HCT116 (cell line): ENCODE results near the gene MPHOSPH6. TPM values are rescaled to one million over a fixed set of nuclear protein-coding genes. Genes with fewer than 3 reads are reported as not detected.

ENCODE experiments used
- ATAC-seq: fragments of 200-7000 bp; cut with Tn5 transposase; 2 replicates; pipeline ENCODE4 v1.9.1; 2020; ENCODE audit warnings: mild to moderate bottlenecking, moderate library complexity
- BruUV-seq: library from RNA; stranded (reverse); fragments of 400-500 nt; replicated peaks from 2 replicates; lab custom pipeline; 2021; lab: Mats Ljungman, UMichigan
- CTCF ChIA-PET: fragments of 300-600 bp; sonication (Branson Sonifier 250); formaldehyde crosslinking; loops from one replicate; lab custom pipeline; 2021; ENCODE audit warnings: antibody characterized with exemption; lab: Charles Lee
- POLR2A ChIA-PET: fragments of 300-600, 350-600 bp; sonication (Branson Sonifier 250); formaldehyde crosslinking; loops from one replicate; lab custom pipeline; 2021; ENCODE audit warnings: antibody characterized with exemption; lab: Charles Lee
- RAD21 ChIA-PET, 2 experiments: fragments of 300-600 bp; sonication (Branson Sonifier 250); formaldehyde crosslinking; loops; one replicate each; lab custom pipeline; 2023; ENCODE audit warnings: low total read pairs in 2 of 2; ENCODE audit not compliant: uncharacterized antibody in 2 of 2, unreplicated experiment in 2 of 2, low non-redundant PET in 1 of 2; lab: Charles Lee
- DNase-seq: peaks from one replicate; pipeline ENCODE4 v3.0.0-alpha.2; 2010; ENCODE audit warnings: low read depth, low spot score
- H2AFZ ChIP-seq: fragments of 200-600 bp; shearing (Covaris generic), sonication (generic); 2 replicates; pipeline ENCODE4 v1.6.1; 2017; ENCODE audit warnings: low read depth, mixed run types, mixed read lengths, antibody characterized with exemption, low read length; ENCODE audit not compliant: poor library complexity, severe bottlenecking
- H3K27ac ChIP-seq: 2 replicates; pipeline ENCODE4 v1.5.1; 2012; ENCODE audit warnings: low read depth, low read length
- H3K27me3 ChIP-seq: fragments of 200-600 bp; sonication (generic); 2 replicates; pipeline ENCODE4 v1.6.1; 2016; ENCODE audit warnings: mixed run types, low read length, mixed read lengths; ENCODE audit not compliant: insufficient read depth
- H3K36me3 ChIP-seq, 2 experiments: fragments of 200-500 bp in 1 of 2; fragments of 200-600 bp in 1 of 2; sonication (Bioruptor generic) in 1 of 2; sonication (generic) in 1 of 2; 2 replicates each; pipeline versions ENCODE4 v1.5.1 to v1.6.1; 2014 to 2016; ENCODE audit warnings: low read length in 2 of 2, inconsistent platforms in 1 of 2, mixed read lengths in 1 of 2, mixed run types in 1 of 2; ENCODE audit not compliant: insufficient read depth in 2 of 2, control insufficient read depth in 1 of 2
- H3K4me1 ChIP-seq, 2 experiments: fragments of 200-600 bp in 1 of 2; sonication (generic) in 1 of 2; 2 replicates each; pipeline versions ENCODE4 v1.5.1 to v1.6.1; 2012 to 2017; ENCODE audit warnings: low read length in 2 of 2, inconsistent platforms in 1 of 2, mild to moderate bottlenecking in 1 of 2, mixed read lengths in 1 of 2, mixed run types in 1 of 2, moderate library complexity in 1 of 2; ENCODE audit not compliant: insufficient read depth in 2 of 2, control insufficient read depth in 1 of 2
- H3K4me2 ChIP-seq: fragments of 200-600 bp; sonication (generic); 2 replicates; pipeline ENCODE4 v1.6.1; 2017; ENCODE audit warnings: mixed run types, low read length, mixed read lengths
- H3K4me3 ChIP-seq, 2 experiments: fragments of 200-600 bp in 1 of 2; sonication (generic) in 1 of 2; replicated peaks in 1 of 2; 2 replicates each; pipeline ENCODE4 v1.5.1; 2011 to 2016; ENCODE audit warnings: low read length in 2 of 2, control low read depth in 1 of 2, low read depth in 1 of 2, mild to moderate bottlenecking in 1 of 2, mixed read lengths in 1 of 2, mixed run types in 1 of 2
- H3K79me2 ChIP-seq: fragments of 200-600 bp; sonication (generic); 2 replicates; pipeline ENCODE4 v1.6.1; 2017; ENCODE audit warnings: mild to moderate bottlenecking, mixed run types, low read length, moderate library complexity, mixed read lengths; ENCODE audit not compliant: insufficient read depth
- H3K9ac ChIP-seq: fragments of 200-600 bp; sonication (generic); 2 replicates; pipeline ENCODE4 v1.6.1; 2016; ENCODE audit warnings: low read length, mixed read lengths
- H3K9me2 ChIP-seq: fragments of 200-600 bp; sonication (generic), shearing (Covaris generic); 2 replicates; pipeline ENCODE4 v1.6.1; 2017; ENCODE audit warnings: mixed run types, mild to moderate bottlenecking, moderate library complexity; ENCODE audit not compliant: insufficient read depth
- H3K9me3 ChIP-seq, 2 experiments: fragments of 200-500 bp in 1 of 2; fragments of 200-600 bp in 1 of 2; sonication (Bioruptor generic) in 1 of 2; sonication (generic) in 1 of 2; 2 replicates each; pipeline ENCODE4 v1.6.1; 2014 to 2017; ENCODE audit warnings: low read length in 2 of 2, mixed read lengths in 2 of 2, inconsistent platforms in 1 of 2, low read depth in 1 of 2, mild to moderate bottlenecking in 1 of 2, mixed run types in 1 of 2, moderate library complexity in 1 of 2; ENCODE audit not compliant: control insufficient read depth in 1 of 2, insufficient read depth in 1 of 2
- H4K20me1 ChIP-seq: fragments of 200-600 bp; sonication (generic), shearing (Covaris generic); 2 replicates; pipeline ENCODE4 v1.6.1; 2017; ENCODE audit warnings: mixed run types, mild to moderate bottlenecking, moderate library complexity; ENCODE audit not compliant: insufficient read depth
- CEBPB ChIP-seq: IDR thresholded peaks from 2 replicates; pipeline ENCODE4 v1.6.1; 2012; ENCODE audit warnings: low read depth
- EZH2 ChIP-seq: fragments of 200-600 bp; sonication (generic); IDR thresholded peaks from 2 replicates; pipeline ENCODE4 v1.6.1; 2017; ENCODE audit warnings: antibody characterized with exemption, mixed run types
- FOSL1 ChIP-seq: IDR thresholded peaks from 2 replicates; pipeline ENCODE4 v1.6.1; 2012; ENCODE audit warnings: low read depth
- RAD21 ChIP-seq: IDR thresholded peaks from 2 replicates; pipeline ENCODE4 v1.6.1; 2012; ENCODE audit warnings: low read depth, mild to moderate bottlenecking
- REST ChIP-seq: IDR thresholded peaks from 2 replicates; pipeline ENCODE4 v1.6.1; 2012; ENCODE audit warnings: low read depth
- SRF ChIP-seq: IDR thresholded peaks from 2 replicates; pipeline ENCODE4 v1.6.1; 2012; ENCODE audit warnings: low read depth
- intact Hi-C: fragments of 100-400 bp; cut with micrococcal nuclease; formaldehyde crosslinking; loops from 2 replicates; pipeline ENCODE4 v1.10.0; 2022
- total RNA-seq: library from RNA; stranded (reverse); gene quantifications from one replicate; pipeline ENCODE4 v1.2.1, GENCODE V29; 2021; ENCODE audit not compliant: unreplicated experiment
- TF ChIP-seq, protein P1 (sequence below), 3 experiments: fragments of 200-600 bp in 1 of 3; sonication (generic) in 1 of 3; IDR thresholded peaks in 2 of 3; conservative IDR thresholded peaks in 1 of 3; 2 replicates each; pipeline ENCODE4 v1.5.1; 2012 to 2017; ENCODE audit warnings: low read depth in 2 of 3, low read length in 2 of 3, antibody characterized with exemption in 1 of 3, borderline replicate concordance in 1 of 3, control low read depth in 1 of 3, mild to moderate bottlenecking in 1 of 3, mixed read lengths in 1 of 3, mixed run types in 1 of 3, moderate library complexity in 1 of 3; ENCODE audit not compliant: insufficient read depth in 1 of 3

The MPHOSPH6 gene
- total RNA-seq, 1 experiment from 2014 or later = 52.2 TPM

DNA sequence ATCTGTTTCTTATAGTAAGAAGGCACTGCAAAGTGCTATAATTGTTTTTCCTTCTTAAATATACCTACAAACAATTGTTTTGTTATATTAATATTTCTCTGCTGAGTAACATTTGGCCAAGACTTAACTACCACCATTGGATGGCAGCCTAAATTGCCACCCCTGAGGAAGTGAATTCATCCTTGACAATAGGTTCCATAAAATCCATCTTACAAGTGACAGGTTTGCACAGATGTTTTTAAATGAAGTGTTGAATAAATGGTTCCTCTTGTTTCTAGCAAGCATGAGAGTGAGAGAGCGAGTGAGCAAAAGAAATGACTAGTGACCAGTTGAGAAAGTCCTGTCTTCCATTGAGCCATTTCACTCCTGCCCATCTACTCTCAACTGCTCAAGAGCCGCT is 8.3 kb upstream of the MPHOSPH6 start:
- Histone ChIP-seq H3K36me3 (no peaks in the 10 kb centered on the region), H3K4me1 (no peaks in the 10 kb centered on the region), H3K27ac (no peak overlapping the region), H3K9ac (no peak overlapping the region), H3K27me3 (peaks cover 78% of the 10 kb centered on the region), H3K9me3 (no peaks in the 10 kb centered on the region), H3K9me2 (no peaks in the 10 kb centered on the region), H4K20me1 (no peaks in the 10 kb centered on the region), H3K4me3 (no peak overlapping the region), H2AFZ (no peak overlapping the region), H3K4me2 (no peak overlapping the region), H3K79me2 (no peaks in the 10 kb centered on the region)
- TF ChIP-seq EZH2 (peak; percentile 90; the same call in 1 of the 2 replicates), REST (no peak), FOSL1 (no peak), RAD21 (no peak), SRF (no peak), CEBPB (no peak)
- TF ChIP-seq, protein P1, sequence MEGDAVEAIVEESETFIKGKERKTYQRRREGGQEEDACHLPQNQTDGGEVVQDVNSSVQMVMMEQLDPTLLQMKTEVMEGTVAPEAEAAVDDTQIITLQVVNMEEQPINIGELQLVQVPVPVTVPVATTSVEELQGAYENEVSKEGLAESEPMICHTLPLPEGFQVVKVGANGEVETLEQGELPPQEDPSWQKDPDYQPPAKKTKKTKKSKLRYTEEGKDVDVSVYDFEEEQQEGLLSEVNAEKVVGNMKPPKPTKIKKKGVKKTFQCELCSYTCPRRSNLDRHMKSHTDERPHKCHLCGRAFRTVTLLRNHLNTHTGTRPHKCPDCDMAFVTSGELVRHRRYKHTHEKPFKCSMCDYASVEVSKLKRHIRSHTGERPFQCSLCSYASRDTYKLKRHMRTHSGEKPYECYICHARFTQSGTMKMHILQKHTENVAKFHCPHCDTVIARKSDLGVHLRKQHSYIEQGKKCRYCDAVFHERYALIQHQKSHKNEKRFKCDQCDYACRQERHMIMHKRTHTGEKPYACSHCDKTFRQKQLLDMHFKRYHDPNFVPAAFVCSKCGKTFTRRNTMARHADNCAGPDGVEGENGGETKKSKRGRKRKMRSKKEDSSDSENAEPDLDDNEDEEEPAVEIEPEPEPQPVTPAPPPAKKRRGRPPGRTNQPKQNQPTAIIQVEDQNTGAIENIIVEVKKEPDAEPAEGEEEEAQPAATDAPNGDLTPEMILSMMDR (IDR thresholded peaks at IDR 0.05 in 2 of 3, conservative IDR thresholded peaks at IDR 0.05 in 1 of 3; ENCODE audit: borderline replicate concordance in 1 of 3, insufficient read depth in 1 of 3, low read depth in 2 of 3, low read length in 2 of 3) = no peak
- POLR2A ChIA-PET = no interaction called here
- ATAC-seq = no peak
- CTCF ChIA-PET = no interaction called here
- no peak for DNase-seq
- BruUV-seq = no TSS peak
- RAD21 ChIA-PET = no interaction called here
- intact Hi-C loops = no loop called here
